GM06990 (cell line): ENCODE results near the gene MAPKAPK2.

ENCODE experiments used
- DNase-seq: peaks from one replicate; pipeline ENCODE4 v3.0.0-alpha.2; 2011; ENCODE audit not compliant: insufficient read length; ENCODE audit errors: extremely low read depth
- H3K27me3 ChIP-seq: replicated peaks from 2 replicates; pipeline ENCODE4 v1.6.0; 2011; ENCODE audit warnings: low read length; ENCODE audit not compliant: control insufficient read depth, insufficient read depth
- H3K36me3 ChIP-seq: 2 replicates; pipeline ENCODE4 v1.5.1; 2011; ENCODE audit warnings: low read length; ENCODE audit not compliant: control insufficient read depth, insufficient read depth
- H3K4me3 ChIP-seq: replicated peaks from 2 replicates; pipeline ENCODE4 v1.5.1; 2011; ENCODE audit warnings: low read depth, mild to moderate bottlenecking, control low read depth, low read length
- CTCF ChIP-seq: IDR thresholded peaks from 2 replicates; pipeline ENCODE4 v1.5.1; 2011; ENCODE audit warnings: low read length, control low read depth, mild to moderate bottlenecking, inconsistent platforms; ENCODE audit not compliant: insufficient read depth, poor library complexity, severe bottlenecking

MAPKAPK2 gene

DNA sequence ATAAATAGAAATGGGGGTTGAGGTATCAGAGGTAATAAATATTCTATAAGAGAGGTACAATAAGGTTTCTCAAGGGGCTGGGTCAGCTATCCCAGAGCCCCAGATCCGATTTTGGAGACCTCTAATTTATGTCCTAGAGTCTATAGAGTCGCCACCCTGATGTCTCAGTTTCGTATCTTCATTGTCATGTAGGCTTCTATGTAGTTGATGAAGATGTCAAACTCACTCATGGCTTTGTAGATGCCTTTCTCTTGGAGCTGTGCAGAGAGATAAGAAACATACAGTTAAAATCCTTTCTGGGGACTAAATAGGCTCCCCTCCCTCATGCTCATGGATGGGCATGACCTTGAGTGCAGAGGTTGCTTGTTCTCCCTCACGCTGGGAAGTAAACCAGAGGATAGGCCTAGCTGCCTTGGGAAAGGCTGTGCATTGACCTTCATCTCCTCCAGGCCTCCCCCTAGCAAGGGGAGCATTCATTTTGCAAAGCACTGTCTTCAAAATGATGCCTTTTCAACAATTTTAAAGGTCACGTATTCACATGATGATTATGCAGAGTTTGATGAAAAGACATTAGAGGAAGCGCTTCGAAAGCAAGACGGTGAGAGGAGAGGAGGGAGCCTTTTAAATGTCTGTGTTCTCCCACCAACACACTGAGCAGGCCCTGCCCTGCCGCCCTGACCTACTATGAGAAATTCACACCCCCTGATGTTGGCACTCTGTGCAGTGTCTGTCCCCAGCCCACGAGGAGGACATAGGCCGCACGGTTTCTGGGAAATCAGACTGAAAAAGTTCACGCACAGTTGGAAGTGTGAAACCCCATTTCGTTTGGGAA is 84.0 kb downstream of the MAPKAPK2 start:
- H3K27me3 ChIP-seq = no peaks in the 10 kb centered on the region
- H3K36me3 ChIP-seq = no peaks in the 10 kb centered on the region
- peak overlapping the region; percentile 10; the same call in 1 of the 2 replicates for H3K4me3 ChIP-seq
- no peak for DNase-seq
- TF ChIP-seq CTCF = no peak

DNA sequence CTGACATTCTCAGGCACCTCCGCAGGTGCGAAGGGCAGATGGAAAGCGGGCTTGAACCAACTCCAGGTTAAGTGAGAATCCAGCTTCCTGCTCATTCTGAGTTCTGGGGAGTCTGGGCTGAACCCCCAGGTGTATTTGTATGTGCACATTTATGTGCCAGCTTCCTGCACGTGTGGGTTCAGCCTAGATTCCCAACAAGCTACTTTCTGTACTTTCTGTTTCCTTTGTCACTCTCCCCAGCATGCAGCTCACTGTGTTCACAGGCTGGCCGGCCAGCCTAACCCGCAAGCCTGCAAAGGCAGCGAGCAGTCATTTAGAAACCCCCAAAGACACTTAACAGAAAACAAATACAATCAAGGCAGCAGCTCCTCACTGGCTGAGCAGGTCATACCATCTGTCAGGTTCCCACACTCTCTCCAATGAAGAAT is 84.6 kb downstream of the MAPKAPK2 start:
- no peaks in the 10 kb centered on the region for H3K36me3 ChIP-seq
- no peak for TF ChIP-seq CTCF
- peak overlapping the region; percentile 62; the same call in 1 of the 2 replicates for H3K4me3 ChIP-seq
- H3K27me3 ChIP-seq = no peaks in the 10 kb centered on the region
- DNase-seq = peak; percentile 86

DNA sequence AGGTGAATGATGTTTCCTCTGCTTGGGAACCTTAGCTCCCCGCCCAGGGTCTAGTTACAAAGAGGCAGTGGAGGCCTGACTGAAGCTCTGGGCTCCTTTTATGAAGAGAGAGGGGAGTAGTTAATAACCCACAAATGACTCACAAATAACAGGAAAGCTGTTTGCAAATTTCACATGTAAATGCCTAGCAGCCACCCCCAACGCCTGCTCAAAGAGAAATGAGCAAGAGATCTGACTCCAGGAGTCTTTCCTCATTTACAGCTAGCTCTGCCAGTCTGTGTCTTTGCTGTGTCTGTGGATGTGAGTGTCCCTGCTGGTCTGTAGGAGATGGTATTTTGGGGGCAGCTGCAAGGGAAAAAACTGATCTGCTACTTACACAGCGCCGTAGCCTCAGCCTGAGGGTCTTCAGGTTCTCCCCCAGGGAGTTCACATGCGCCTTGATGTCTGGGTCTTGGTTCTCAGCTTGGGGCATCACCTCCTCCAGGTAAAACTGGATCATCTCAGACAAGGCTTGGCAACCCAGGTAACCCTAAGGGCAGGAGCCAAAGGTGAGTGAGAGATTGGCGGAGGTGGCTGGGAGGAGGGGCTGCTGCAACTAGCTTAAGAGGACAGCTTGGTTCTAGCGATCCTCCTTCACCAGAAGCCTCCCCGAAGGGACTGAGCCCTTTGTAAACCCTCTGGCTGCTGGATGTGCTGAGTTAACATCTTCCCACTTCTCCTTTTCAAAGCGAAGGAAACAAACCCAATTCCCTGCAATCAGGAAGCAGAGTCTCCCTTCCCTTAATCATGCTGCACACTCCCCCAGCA is 86.0 kb downstream of the MAPKAPK2 start, which contains the start of gene IL19:
Gene IL19, plus strand, starts transcription at position 243 of the 807 bp plus-strand sequence. CDS start 65,890 bp downstream, outside the sequence.
- H3K27me3 ChIP-seq = no peaks in the 10 kb centered on the region
- no peak for TF ChIP-seq CTCF
- peak; percentile 48 for DNase-seq

DNA sequence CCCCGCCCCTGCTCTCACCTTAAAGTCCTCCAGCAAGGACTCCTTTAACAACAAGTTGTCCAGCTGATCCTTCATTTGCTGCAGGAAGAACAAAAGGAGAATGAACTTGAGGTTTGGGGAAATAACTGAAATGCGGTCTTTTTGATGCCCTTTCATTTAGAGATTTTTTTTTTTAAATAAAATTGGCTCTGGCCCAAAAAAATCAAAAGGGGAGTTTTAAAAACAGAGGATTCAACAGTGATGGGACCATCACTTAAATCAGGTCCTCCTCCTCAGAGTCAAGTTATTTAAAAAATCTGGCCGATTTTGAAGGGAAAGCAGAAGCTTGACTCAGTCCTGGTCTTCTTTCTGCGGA is 86.6 kb downstream of the MAPKAPK2 start:
- peak overlapping the region; percentile 62 for H3K4me3 ChIP-seq
- no peak for DNase-seq
- no peak for TF ChIP-seq CTCF
- no peaks in the 10 kb centered on the region for H3K27me3 ChIP-seq
- H3K36me3 ChIP-seq = no peaks in the 10 kb centered on the region

More for the DNA sequence above, 86.0 kb downstream of the MAPKAPK2 start, which contains the start of gene IL19:
- Histone ChIP-seq H3K4me3 (peak within 1 kb of the TSS; percentile 62), H3K36me3 (no peaks in the 10 kb centered on the region)

DNA sequence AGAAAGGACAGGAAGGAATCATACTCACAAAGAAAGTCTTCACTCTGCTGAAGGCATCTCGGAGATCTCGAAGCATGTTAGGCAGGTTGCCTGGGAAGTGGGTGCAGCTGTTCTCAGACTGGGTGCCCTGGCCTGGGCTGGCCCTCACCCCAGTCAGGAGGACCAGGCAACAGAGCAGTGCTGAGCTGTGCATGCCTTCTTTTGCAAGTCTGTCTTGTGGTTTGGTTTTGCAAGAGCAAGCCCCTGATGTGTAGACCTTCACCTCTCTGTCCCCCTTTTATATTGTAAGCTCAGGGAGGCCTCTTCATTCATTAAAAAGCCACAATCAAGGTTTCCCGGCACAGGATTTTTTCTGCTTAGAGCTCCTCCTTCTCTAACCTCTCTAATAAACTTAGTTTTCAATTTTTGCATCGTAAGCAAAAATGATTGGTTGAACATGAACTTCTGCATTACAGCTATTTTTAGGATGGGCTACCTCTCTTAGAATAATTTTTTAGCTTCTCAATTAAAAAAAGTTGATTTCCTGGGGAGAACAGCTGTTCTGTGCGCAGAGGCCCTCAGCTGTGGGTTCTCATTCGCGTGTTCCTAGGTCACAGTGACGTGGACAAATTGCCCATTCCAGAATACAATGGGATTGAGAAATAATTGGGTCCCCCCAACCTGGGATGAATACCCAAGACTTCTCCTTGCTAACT is 87.7 kb downstream of the MAPKAPK2 start, which contains the start of gene IL10:
Gene IL10, minus strand, starts transcription at position 252 of the 695 bp plus-strand sequence. Its CDS starts 59 bp downstream, at position 193.
- Histone ChIP-seq H3K36me3 (no peaks in the 10 kb centered on the region), H3K27me3 (no peaks in the 10 kb centered on the region), H3K4me3 (peak within 1 kb of the TSS; percentile 62)
- no peak for DNase-seq
- TF ChIP-seq CTCF = no peak
